Transverse colon (tissue), 4 donors: Measurements from ENCODE around the gene ALG3.

Source experiments
- EP300 ChIP-seq: sonication (generic); formaldehyde crosslinking; IDR thresholded peaks from one replicate; pipeline ENCODE4 v1.6.1; 2017; ENCODE audit warnings: antibody characterized with exemption, low read depth
- POLR2A ChIP-seq: fragments of 450-650 bp; IDR thresholded peaks from one replicate; pipeline ENCODE4 v1.6.1; 2016; ENCODE audit warnings: antibody characterized with exemption, mild to moderate bottlenecking, moderate library complexity
- POLR2AphosphoS5 ChIP-seq, 3 donors: sonication (generic); formaldehyde crosslinking; IDR thresholded peaks; one replicate each; pipeline ENCODE4 v1.6.1; 2016; ENCODE audit warnings: antibody characterized with exemption in 3 of 3
- TF ChIP-seq, protein P1 (sequence below), 5 experiments: fragments of 200-600 bp in 3 of 5; fragments of 450-650 bp in 2 of 5; sonication (generic) in 3 of 5; IDR thresholded peaks; 1 replicate in 2 of 5; 2 replicates in 3 of 5; pipeline ENCODE4 v1.5.1; 2016 to 2017; ENCODE audit warnings: antibody characterized with exemption in 5 of 5, inconsistent platforms in 3 of 5, mild to moderate bottlenecking in 2 of 5, moderate library complexity in 1 of 5

- TF ChIP-seq, protein P1, sequence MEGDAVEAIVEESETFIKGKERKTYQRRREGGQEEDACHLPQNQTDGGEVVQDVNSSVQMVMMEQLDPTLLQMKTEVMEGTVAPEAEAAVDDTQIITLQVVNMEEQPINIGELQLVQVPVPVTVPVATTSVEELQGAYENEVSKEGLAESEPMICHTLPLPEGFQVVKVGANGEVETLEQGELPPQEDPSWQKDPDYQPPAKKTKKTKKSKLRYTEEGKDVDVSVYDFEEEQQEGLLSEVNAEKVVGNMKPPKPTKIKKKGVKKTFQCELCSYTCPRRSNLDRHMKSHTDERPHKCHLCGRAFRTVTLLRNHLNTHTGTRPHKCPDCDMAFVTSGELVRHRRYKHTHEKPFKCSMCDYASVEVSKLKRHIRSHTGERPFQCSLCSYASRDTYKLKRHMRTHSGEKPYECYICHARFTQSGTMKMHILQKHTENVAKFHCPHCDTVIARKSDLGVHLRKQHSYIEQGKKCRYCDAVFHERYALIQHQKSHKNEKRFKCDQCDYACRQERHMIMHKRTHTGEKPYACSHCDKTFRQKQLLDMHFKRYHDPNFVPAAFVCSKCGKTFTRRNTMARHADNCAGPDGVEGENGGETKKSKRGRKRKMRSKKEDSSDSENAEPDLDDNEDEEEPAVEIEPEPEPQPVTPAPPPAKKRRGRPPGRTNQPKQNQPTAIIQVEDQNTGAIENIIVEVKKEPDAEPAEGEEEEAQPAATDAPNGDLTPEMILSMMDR (IDR thresholded peaks at IDR 0.05), result no peak
- TF ChIP-seq POLR2A (no peak), POLR2AphosphoS5 (IDR thresholded peaks at IDR 0.05) (no peak), EP300 (no peak)
Measured at GRCh38 chr3:184222521-184222920, 26.2 kb downstream of the ALG3 start.
